Measurements from ENCODE around the gene RAET1L. TPM values are rescaled to one million over a fixed set of nuclear protein-coding genes. Genes with fewer than 3 reads are reported as not detected.
"Not testable (repeated sequence)": the region's sequence is repeated elsewhere in the genome, so short reads cannot be mapped to it uniquely, and the experiment has no call there.

Gene RAET1L
- total and polyA plus RNA-seq, 2 experiments from 2014 or later, result not detected

DNA sequence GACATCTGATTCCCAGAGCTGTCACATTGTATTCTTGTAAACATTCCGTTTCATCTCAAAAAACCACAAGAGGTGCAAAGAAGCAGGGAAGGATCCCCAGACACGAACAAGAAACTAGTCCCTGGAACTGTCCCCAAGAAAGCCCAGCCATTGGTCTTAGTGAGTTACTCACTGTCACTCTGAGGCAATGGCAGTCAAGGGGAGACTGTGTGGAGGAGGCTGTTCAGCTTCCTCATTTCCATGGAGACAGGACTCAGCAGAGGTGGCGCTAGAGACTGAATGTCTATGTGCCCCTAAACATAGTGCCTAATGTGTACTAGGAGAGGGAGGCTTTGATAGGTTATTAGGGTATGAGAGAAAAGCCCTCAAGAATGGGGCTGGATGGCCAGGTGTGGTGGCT is 50.5 kb downstream of the RAET1L start:
- peaks cover 72% of the 10 kb centered on the region for H3K27me3 ChIP-seq (ENCODE audit: insufficient read depth)
- H3K36me3 ChIP-seq (ENCODE audit: insufficient read depth), result no peaks in the 10 kb centered on the region
- no peaks in the 10 kb centered on the region for H3K36me3 Mint-ChIP-seq (ENCODE audit: low read depth)
- H3K79me2 ChIP-seq (replicated peaks; ENCODE audit: insufficient read depth), result no peaks in the 10 kb centered on the region
- peaks cover 35% of the 10 kb centered on the region for H3K27me3 Mint-ChIP-seq (ENCODE audit: insufficient read depth, low read depth, poor library complexity)
- H3K9me2 ChIP-seq (ENCODE audit: insufficient read depth), result no peaks in the 10 kb centered on the region
- no peak overlapping the region for H3K27ac ChIP-seq (ENCODE audit: low read depth)
- no peak overlapping the region for H3K4me3 ChIP-seq
- no peak overlapping the region for H2AFZ ChIP-seq
- no peaks in the 10 kb centered on the region; the same call in 2 of the 3 replicates for H3K4me1 Mint-ChIP-seq
- TF ChIP-seq ZNF331 (CRISPR knock-in tag; IDR thresholded peaks at IDR 0.05; ENCODE audit: low read depth) (no peak), EZH2phosphoT487 (IDR thresholded peaks at IDR 0.05; ENCODE audit: unreplicated experiment) (no peak), JUNB (IDR thresholded peaks at IDR 0.05; ENCODE audit: unreplicated experiment) (no peak), CREB1 (CRISPR knock-in tag; IDR thresholded peaks at IDR 0.05; ENCODE audit: low read depth) (no peak), STAT1 (IDR thresholded peaks at IDR 0.05; ENCODE audit: unreplicated experiment) (no peak)
- TF ChIP-seq, protein P1, sequence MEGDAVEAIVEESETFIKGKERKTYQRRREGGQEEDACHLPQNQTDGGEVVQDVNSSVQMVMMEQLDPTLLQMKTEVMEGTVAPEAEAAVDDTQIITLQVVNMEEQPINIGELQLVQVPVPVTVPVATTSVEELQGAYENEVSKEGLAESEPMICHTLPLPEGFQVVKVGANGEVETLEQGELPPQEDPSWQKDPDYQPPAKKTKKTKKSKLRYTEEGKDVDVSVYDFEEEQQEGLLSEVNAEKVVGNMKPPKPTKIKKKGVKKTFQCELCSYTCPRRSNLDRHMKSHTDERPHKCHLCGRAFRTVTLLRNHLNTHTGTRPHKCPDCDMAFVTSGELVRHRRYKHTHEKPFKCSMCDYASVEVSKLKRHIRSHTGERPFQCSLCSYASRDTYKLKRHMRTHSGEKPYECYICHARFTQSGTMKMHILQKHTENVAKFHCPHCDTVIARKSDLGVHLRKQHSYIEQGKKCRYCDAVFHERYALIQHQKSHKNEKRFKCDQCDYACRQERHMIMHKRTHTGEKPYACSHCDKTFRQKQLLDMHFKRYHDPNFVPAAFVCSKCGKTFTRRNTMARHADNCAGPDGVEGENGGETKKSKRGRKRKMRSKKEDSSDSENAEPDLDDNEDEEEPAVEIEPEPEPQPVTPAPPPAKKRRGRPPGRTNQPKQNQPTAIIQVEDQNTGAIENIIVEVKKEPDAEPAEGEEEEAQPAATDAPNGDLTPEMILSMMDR (conservative IDR thresholded peaks at IDR 0.05; ENCODE audit: low read depth in 2 of 2), result peak in 1 of 2 experiments; percentile 40; a peak in 2 of 4 replicates
- H3K4me3 Mint-ChIP-seq, result no peak overlapping the region
- no peaks in the 10 kb centered on the region for H3K4me1 ChIP-seq (ENCODE audit: insufficient read depth)
- DNase-seq (ENCODE audit: low spot score), result peak; percentile 43
- H3K27ac Mint-ChIP-seq, result no peak overlapping the region
- H3K9me3 Mint-ChIP-seq, result no peaks in the 10 kb centered on the region
- H3K4me2 ChIP-seq, result no peak overlapping the region
- H3F3A ChIP-seq (replicated peaks; ENCODE audit: low read depth), result no peaks in the 10 kb centered on the region
- peak; percentile 59 for ATAC-seq
- H4K20me1 ChIP-seq (replicated peaks; ENCODE audit: insufficient read depth), result no peaks in the 10 kb centered on the region

DNA sequence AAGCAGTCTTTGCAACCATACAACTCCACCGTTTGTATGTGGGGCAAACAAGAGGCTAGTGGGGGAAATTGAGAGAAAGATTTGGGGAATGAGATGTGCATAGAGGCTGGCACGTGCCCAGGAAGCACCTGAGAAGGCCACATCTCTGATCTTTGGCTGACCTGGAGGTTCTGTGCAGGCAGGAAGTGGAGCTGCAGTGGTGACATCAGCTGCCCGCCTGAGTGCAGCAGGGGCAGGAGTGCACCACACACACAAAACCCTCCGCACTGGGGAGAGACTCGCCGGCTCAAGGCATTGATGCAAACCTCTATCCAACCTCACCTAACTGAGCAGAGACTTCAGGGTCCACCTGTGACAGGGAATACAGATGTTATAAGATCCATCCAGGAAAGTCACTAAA is 50.9 kb downstream of the RAET1L start:
- not testable (repeated sequence) for H3K4me1 ChIP-seq (ENCODE audit: insufficient read depth); H3K4me3 Mint-ChIP-seq; DNase-seq (ENCODE audit: low spot score); H3K9me2 ChIP-seq (ENCODE audit: insufficient read depth); H3F3A ChIP-seq (replicated peaks; ENCODE audit: low read depth); H2AFZ ChIP-seq; H3K36me3 ChIP-seq (ENCODE audit: insufficient read depth); H3K4me2 ChIP-seq; H3K4me1 Mint-ChIP-seq; H3K27ac Mint-ChIP-seq; H3K9me3 Mint-ChIP-seq; H3K79me2 ChIP-seq (replicated peaks; ENCODE audit: insufficient read depth); H3K4me3 ChIP-seq; H3K27ac ChIP-seq (ENCODE audit: low read depth); H4K20me1 ChIP-seq (replicated peaks; ENCODE audit: insufficient read depth); ATAC-seq; H3K36me3 Mint-ChIP-seq (ENCODE audit: low read depth)
- peaks cover 34% of the 10 kb centered on the region for H3K27me3 Mint-ChIP-seq (ENCODE audit: insufficient read depth, low read depth, poor library complexity)
- H3K27me3 ChIP-seq (ENCODE audit: insufficient read depth), result peaks cover 71% of the 10 kb centered on the region

DNA sequence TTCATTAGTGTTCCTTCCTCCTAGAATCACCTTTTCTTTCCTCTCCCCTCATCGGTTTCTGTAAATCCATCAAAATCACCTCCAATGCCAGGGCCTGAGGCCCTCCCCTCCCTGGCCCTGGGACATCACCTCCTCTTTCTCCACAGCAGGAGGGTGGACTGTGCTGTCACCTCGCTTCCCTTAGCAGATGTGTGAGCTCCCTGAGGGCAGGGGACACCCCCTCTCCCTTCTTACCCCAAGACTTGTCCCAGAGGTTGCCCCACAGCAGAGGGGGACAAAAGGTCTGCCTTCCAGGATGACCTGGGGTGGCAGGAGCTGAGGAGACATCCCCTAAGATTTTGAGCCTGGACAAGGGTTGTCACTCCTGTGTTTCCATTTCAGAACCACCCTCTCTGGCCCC is 55.7 kb downstream of the RAET1L start:
- DNase-seq (ENCODE audit: low spot score) (no peak), ATAC-seq (no peak)
- Mint-ChIP-seq H3K36me3 (ENCODE audit: low read depth) (no peaks in the 10 kb centered on the region), H3K9me3 (peaks cover 6% of the 10 kb centered on the region), H3K27me3 (ENCODE audit: insufficient read depth, low read depth, poor library complexity) (peaks cover 55% of the 10 kb centered on the region), H3K4me1 (peaks cover 13% of the 10 kb centered on the region; the same call in 2 of the 3 replicates), H3K4me3 (no peak overlapping the region), H3K27ac (no peak overlapping the region)
- H3K9me2 ChIP-seq (ENCODE audit: insufficient read depth), result no peaks in the 10 kb centered on the region
- H4K20me1 ChIP-seq (replicated peaks; ENCODE audit: insufficient read depth), result no peaks in the 10 kb centered on the region; the same call in 1 of the 2 replicates
- peaks cover 6% of the 10 kb centered on the region; the same call in 1 of the 2 replicates for H3K4me1 ChIP-seq (ENCODE audit: insufficient read depth)
- no peak overlapping the region for H3K27ac ChIP-seq (ENCODE audit: low read depth)
- peaks cover 84% of the 10 kb centered on the region for H3K27me3 ChIP-seq (ENCODE audit: insufficient read depth)
- no peak overlapping the region for H3K4me3 ChIP-seq
- no peaks in the 10 kb centered on the region for H3F3A ChIP-seq (replicated peaks; ENCODE audit: low read depth)
- no peaks in the 10 kb centered on the region for H3K79me2 ChIP-seq (replicated peaks; ENCODE audit: insufficient read depth)
- H3K4me2 ChIP-seq, result no peak overlapping the region
- no peaks in the 10 kb centered on the region for H3K36me3 ChIP-seq (ENCODE audit: insufficient read depth)
- no peak overlapping the region for H2AFZ ChIP-seq
- TF ChIP-seq, protein P2, sequence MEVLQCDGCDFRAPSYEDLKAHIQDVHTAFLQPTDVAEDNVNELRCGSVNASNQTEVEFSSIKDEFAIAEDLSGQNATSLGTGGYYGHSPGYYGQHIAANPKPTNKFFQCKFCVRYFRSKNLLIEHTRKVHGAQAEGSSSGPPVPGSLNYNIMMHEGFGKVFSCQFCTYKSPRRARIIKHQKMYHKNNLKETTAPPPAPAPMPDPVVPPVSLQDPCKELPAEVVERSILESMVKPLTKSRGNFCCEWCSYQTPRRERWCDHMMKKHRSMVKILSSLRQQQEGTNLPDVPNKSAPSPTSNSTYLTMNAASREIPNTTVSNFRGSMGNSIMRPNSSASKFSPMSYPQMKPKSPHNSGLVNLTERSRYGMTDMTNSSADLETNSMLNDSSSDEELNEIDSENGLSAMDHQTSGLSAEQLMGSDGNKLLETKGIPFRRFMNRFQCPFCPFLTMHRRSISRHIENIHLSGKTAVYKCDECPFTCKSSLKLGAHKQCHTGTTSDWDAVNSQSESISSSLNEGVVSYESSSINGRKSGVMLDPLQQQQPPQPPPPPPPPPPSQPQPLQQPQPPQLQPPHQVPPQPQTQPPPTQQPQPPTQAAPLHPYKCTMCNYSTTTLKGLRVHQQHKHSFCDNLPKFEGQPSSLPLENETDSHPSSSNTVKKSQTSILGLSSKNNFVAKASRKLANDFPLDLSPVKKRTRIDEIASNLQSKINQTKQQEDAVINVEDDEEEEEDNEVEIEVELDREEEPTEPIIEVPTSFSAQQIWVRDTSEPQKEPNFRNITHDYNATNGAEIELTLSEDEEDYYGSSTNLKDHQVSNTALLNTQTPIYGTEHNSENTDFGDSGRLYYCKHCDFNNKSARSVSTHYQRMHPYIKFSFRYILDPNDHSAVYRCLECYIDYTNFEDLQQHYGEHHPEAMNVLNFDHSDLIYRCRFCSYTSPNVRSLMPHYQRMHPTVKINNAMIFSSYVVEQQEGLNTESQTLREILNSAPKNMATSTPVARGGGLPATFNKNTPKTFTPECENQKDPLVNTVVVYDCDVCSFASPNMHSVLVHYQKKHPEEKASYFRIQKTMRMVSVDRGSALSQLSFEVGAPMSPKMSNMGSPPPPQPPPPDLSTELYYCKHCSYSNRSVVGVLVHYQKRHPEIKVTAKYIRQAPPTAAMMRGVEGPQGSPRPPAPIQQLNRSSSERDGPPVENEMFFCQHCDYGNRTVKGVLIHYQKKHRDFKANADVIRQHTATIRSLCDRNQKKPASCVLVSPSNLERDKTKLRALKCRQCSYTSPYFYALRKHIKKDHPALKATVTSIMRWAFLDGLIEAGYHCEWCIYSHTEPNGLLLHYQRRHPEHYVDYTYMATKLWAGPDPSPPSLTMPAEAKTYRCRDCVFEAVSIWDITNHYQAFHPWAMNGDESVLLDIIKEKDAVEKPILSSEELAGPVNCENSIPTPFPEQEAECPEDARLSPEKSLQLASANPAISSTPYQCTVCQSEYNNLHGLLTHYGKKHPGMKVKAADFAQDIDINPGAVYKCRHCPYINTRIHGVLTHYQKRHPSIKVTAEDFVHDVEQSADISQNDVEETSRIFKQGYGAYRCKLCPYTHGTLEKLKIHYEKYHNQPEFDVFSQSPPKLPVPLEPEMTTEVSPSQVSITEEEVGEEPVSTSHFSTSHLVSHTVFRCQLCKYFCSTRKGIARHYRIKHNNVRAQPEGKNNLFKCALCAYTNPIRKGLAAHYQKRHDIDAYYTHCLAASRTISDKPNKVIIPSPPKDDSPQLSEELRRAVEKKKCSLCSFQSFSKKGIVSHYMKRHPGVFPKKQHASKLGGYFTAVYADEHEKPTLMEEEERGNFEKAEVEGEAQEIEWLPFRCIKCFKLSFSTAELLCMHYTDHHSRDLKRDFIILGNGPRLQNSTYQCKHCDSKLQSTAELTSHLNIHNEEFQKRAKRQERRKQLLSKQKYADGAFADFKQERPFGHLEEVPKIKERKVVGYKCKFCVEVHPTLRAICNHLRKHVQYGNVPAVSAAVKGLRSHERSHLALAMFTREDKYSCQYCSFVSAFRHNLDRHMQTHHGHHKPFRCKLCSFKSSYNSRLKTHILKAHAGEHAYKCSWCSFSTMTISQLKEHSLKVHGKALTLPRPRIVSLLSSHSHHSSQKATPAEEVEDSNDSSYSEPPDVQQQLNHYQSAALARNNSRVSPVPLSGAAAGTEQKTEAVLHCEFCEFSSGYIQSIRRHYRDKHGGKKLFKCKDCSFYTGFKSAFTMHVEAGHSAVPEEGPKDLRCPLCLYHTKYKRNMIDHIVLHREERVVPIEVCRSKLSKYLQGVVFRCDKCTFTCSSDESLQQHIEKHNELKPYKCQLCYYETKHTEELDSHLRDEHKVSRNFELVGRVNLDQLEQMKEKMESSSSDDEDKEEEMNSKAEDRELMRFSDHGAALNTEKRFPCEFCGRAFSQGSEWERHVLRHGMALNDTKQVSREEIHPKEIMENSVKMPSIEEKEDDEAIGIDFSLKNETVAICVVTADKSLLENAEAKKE (CRISPR knock-in tag; IDR thresholded peaks at IDR 0.05), result no peak
- TF ChIP-seq ZNF331 (CRISPR knock-in tag; IDR thresholded peaks at IDR 0.05; ENCODE audit: low read depth), result no peak

Measured in GM23338 (cell line).